AG08396 (cell line): ENCODE results near the gene PCDHB1.
A peak's percentile ranks its signal among the peaks of the same experiment; 100 is the strongest.
"Not testable (repeated sequence)": the region's sequence is repeated elsewhere in the genome, so short reads cannot be mapped to it uniquely, and the experiment has no call there.

Experiments used
- DNase-seq: peaks from one replicate; pipeline ENCODE4 v3.0.0; 2012; ENCODE audit warnings: low spot score, mixed read lengths

PCDHB1 gene

DNA sequence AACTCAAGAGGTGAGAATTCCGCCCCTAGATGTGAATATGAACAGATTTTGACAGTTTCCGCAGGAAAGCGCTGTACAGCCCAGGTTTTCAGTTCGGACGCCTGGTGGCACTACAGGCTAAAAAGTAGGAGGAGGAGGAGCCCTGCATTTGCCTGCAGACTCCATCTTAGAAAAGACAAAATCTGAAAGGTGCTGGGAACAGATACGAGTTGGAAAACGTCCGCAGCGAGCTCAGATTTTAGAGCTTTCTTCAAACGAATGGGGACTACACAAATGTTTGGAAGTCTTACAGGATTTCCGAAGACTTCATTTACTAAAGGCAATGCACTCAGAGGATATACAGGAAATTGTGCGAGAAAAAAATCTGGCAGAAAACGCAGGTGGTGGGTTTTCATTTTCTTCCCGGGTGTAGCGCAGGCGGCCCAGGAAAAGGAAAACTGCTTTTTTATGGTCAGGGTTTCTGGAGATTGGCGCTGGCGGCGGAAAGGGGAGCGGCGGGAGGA, 33.4 kb downstream of the PCDHB1 start:
- DNase-seq, result peak; percentile 57

- peak; percentile 65 for DNase-seq
Measured at GRCh38 chr5:141094481-141095262, 43.5 kb downstream of the PCDHB1 start, which contains the start of gene PCDHB2. PCDHB2 (plus strand) TSS chr5:141094615; CDS start chr5:141094791, 176 bp downstream.

DNA sequence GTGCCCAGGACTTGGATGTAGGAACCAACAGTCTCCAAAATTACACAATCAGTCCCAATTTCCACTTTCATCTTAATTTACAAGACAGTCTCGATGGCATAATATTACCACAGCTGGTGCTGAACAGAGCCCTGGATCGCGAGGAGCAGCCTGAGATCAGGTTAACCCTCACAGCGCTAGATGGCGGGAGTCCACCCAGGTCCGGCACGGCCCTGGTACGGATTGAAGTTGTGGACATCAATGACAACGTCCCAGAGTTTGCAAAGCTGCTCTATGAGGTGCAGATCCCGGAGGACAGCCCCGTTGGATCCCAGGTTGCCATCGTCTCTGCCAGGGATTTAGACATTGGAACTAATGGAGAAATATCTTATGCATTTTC, 44.1 kb downstream of the PCDHB1 start:
- DNase-seq, result no peak

- DNase-seq, result not testable (repeated sequence)
Measured at GRCh38 chr5:141096181-141096580, 45.0 kb downstream of the PCDHB1 start.

DNA sequence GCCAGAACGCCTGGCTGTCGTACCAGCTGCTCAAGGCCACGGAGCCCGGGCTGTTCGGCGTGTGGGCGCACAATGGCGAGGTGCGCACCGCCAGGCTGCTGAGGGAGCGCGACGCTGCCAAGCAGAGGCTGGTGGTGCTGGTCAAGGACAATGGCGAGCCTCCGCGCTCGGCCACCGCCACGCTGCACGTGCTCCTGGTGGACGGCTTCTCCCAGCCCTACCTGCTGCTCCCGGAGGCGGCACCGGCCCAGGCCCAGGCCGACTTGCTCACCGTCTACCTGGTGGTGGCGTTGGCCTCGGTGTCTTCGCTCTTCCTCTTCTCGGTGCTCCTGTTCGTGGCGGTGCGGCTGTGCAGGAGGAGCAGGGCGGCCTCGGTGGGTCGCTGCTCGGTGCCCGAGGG, 45.4 kb downstream of the PCDHB1 start:
- DNase-seq, result not testable (repeated sequence)

- DNase-seq, result peak; percentile 77
Measured at GRCh38 chr5:141100243-141100805, 49.1 kb downstream of the PCDHB1 start, which contains the start of gene PCDHB3. PCDHB3 (plus strand) TSS chr5:141100473; CDS start chr5:141100650, 177 bp downstream.

- DNase-seq, result no peak
Measured at GRCh38 chr5:141101059-141101458, 49.9 kb downstream of the PCDHB1 start.

- DNase-seq, result not testable (repeated sequence)
Measured at GRCh38 chr5:141102070-141102469, 50.9 kb downstream of the PCDHB1 start.

- not testable (repeated sequence) for DNase-seq
Measured at GRCh38 chr5:141102471-141102870, 51.3 kb downstream of the PCDHB1 start.

DNA sequence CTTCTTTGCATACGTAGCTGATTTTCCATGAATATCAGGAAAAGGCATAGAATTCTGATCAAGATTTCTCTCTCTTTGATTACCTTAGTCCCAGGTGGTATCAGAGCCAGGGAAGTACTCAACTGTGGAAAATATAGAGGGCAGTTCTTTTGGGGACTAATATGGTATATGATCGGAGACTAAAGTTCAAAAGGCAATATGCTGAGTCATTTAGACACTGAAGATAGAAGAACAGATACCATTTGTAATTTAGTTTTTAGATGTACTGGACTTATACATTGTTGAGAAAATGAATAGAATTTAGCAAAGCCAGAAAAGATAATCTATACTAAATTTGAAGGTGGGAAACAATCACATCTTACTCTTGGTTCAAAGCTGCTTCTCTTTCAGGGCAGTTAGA, 54.2 kb downstream of the PCDHB1 start:
- no peak for DNase-seq
